Right renal cortex interstitium (tissue), 3 donors: ENCODE data around the gene MFSD12. TPM values are rescaled to one million over a fixed set of nuclear protein-coding genes. Genes with fewer than 3 reads are reported as not detected.
"Not testable (repeated sequence)": the region's sequence is repeated elsewhere in the genome, so short reads cannot be mapped to it uniquely, and the experiment has no call there.

Source experiments
- DNase-seq, 3 donors: peaks; one replicate each; pipeline ENCODE4 v3.0.0-alpha.2; 2013; ENCODE audit warnings: low read depth in 3 of 3, low spot score in 2 of 3
- polyA plus RNA-seq, 3 donors: library from polyadenylated mRNA; unstranded; fragments of 120-200 nt; gene quantifications; one replicate each; pipeline ENCODE4 v1.2.1, GENCODE V29; 2013; ENCODE audit not compliant: insufficient read length in 3 of 3

MFSD12 gene
- polyA plus RNA-seq, 3 donors: 47.2 to 53.4 (median 48.2) TPM

DNA sequence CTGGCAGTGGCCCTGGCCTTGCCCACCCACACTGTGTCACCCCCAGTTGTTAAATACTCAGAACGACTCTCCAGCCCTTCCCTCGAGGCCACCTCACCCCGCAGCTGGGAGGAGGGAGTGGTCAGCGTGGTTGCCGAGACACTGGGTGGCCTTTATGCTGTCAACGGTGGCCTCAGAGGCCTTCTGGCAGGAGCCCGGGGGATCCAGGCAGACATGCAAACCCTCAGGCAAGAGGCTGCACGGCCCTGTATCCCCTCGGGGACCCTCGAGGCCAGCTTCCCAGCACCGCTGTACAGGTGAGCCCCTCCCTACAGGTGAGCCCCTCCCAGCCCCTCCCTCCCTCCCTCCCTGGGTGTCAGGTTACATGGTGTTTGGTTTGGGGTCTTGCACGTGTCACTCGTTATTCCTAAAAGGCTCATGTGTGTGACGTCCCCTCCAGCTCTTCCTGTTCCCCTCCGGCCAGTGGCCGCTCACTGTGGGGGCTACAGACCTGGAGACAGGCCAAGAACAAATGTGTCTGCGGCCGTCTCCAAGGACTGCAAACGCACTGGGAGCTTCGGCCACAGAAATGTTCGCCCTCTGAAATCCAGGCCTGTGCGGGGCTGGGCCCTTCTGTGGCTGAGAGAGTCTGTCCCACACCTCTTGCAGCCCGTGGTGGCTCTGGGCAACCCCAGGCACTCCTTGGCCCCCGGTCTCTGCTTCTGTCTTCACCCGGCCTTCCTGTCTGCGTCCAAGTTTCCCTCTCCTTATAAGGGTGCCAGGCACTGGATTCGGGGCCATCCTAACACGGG lies 18.2 kb downstream of the MFSD12 start, which contains the start of gene TEKTIP1:
TSS of gene TEKTIP1 (plus strand) at position 210 of the 791 bp plus-strand sequence. CDS start at position 214, 4 bp downstream.
- no peak for DNase-seq

DNA sequence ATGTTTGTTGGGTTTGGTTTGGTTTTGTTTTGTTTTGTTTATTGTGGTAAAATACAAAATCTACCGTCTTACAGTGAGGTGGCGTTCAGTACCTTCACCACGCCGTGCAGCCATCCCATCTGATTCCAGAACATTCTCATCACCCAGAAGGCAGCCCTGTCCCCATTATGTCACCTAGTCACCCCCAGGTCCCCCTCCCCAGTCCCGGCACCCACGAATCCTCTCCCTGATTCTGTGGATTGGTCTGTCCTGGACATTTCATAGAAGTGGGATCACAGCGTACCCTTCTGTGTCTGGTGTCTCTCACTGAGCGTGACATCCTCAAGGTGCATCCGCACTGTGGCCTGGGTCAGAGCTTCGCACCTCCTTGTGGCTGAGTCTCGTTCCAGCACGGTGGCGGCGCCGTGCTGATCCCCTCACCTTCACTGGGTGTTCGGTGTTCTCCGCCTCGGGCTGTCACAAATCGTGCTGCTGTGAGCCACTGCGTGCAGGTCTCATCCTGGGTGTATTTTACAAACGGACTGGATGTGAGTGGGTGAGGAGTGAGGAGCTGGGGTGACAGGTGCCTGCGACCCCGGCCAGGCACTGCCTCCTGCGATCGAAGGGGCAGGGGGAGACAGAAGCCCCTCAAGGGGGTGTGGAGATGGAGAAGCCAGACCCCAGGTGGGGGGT lies 19.0 kb downstream of the MFSD12 start:
- no peak for DNase-seq

GRCh38 chr19:3537438-3538240 lies 19.7 kb downstream of the MFSD12 start:
- no peak for DNase-seq

DNA sequence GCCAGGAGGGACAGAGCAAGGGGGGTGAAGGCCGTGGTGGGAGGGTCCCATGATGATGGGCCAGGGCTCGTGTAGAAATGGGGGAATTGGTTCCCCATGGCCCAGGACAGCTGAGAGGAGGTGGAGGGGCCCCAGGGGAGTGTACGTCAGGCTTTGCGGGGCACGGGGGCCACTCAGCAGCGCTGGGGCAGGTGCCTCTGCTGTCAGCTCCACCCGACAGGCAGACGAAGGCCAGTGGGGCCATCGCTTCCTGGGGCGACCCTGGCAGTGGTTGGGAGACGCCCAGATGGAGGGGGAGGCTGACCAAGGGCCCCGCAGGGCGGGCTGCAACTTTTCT lies 20.3 kb downstream of the MFSD12 start:
- DNase-seq: no peak

- DNase-seq: no peak
These were observed 20.8 kb downstream of the MFSD12 start for GRCh38 chr19:3536429-3537100.

GRCh38 chr19:3535981-3536380 lies 21.4 kb downstream of the MFSD12 start:
- DNase-seq: no peak

GRCh38 chr19:3535563-3535965 lies 21.8 kb downstream of the MFSD12 start:
- no peak for DNase-seq

- DNase-seq: no peak
These were observed 22.2 kb downstream of the MFSD12 start for GRCh38 chr19:3535235-3535535.

DNA sequence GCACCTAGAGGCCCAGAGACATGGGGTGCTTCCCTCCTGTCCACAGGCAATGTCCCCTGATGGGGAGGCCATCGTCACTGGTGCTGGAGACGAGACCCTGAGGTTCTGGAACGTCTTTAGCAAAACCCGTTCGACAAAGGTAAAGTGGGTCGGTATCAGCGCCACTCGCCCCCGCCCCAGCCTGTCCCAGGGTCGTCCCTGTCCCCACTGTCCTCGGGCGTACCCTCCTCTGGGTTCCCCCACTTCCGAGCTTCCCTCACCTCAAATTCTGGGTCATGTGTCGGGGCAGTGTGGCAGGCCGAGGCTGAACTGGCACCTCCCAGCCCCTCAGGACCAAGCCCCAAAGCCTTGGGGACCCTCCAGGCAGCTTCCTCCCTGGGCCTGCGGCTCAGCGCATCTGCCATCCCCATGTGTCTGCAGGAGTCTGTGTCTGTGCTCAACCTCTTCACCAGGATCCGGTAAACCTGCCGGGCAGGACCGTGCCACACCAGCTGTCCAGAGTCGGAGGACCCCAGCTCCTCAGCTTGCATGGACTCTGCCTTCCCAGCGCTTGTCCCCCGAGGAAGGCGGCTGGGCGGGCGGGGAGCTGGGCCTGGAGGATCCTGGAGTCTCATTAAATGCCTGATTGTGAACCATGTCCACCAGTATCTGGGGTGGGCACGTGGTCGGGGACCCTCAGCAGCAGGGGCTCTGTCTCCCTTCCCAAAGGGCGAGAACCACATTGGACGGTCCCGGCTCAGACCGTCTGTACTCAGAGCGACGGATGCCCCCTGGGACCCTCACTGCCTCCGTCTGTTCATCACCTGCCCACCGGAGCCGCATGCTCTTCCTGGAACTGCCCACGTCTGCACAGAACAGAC lies 22.8 kb downstream of the MFSD12 start:
- no peak for DNase-seq

DNA sequence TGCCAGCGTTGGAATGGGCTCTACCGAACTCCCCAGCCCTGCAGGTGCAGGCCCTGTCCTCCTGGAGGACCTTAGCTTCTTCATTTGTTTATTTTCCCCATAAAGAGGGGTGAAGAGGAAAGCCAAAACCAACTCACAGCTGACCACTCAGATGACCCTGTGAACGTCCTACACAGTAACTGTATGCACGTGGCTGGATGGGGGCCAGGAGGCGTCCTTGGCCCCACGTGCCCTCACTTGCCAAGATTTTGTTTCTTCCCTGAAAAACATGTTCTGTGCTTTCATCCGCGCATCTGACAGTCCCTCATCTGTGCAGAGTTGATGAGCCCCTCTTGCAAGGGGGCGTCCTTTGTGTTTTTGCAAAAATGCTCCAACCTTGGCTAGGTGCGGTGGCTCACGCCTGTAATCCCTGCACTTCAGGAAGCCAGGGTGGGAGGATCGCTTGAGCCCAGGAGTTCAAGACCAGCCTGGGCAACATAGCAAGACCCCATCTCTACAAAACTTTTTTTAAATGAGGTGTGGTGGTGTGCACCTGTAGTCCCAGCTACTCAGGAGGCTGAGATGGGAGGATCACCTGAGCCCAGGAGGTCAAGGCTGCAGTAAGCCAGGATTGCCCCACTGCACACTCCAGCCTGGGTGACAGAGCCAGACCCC lies 23.7 kb downstream of the MFSD12 start:
- no peak for DNase-seq

DNA sequence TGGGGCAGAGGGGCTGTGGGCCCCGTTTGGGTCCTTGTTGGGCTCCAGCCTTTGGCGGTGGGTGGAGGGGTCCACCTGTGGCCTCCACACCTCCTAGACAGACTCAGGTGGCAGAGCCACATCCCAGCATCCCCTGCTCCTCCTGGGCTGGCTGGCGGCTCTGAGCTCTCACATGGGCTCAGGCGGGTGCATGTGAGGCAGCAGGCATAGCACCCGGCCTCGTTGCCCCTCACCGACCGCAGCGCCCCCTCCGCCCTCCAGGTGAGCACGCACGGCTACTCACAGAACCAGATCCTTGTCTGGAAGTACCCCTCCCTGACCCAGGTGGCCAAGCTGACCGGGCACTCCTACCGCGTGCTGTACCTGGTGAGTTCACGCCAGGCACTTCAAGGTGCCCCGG lies 24.4 kb downstream of the MFSD12 start:
- no peak for DNase-seq

GRCh38 chr19:3532154-3532786 lies 25.1 kb downstream of the MFSD12 start:
- no peak for DNase-seq

GRCh38 chr19:3531716-3532115 lies 25.7 kb downstream of the MFSD12 start:
- no peak for DNase-seq

DNA sequence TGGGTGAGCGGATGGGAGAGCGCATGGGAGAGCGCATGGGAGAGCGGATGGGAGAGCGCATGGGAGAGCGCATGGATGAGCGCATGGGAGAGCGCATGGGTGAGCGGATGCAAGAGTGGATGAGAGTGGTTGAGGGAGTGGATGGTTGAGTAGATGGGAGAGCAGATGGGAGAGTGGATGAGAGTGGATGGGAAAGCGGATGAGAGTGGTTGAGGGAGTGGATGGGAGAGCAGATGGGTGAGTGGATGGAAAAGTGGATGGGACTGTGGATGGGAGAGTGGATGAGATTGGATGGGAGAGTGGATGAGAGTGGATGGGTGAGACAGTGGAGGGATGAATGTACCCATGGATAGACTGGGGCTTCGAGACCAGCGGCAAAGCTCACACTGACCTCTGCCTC lies 27.0 kb downstream of the MFSD12 start:
- DNase-seq: no peak

DNA sequence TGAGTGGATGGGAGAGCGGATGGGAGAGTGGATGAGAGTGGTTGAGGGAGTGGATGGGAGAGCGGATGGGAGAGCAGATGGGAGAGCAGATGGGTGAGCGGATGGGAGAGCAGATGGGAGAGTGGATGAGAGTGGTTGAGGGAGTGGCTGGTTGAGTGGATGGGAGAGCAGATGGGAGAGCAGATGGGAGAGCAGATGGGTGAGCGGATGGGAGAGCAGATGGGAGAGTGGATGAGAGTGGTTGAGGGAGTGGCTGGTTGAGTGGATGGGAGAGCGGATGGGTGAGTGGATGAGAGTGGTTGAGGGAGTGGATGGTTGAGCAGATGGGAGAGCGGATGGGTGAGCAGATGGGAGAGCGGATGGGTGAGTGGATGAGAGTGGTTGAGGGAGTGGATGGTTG lies 28.1 kb downstream of the MFSD12 start:
- not testable (repeated sequence) for DNase-seq

DNA sequence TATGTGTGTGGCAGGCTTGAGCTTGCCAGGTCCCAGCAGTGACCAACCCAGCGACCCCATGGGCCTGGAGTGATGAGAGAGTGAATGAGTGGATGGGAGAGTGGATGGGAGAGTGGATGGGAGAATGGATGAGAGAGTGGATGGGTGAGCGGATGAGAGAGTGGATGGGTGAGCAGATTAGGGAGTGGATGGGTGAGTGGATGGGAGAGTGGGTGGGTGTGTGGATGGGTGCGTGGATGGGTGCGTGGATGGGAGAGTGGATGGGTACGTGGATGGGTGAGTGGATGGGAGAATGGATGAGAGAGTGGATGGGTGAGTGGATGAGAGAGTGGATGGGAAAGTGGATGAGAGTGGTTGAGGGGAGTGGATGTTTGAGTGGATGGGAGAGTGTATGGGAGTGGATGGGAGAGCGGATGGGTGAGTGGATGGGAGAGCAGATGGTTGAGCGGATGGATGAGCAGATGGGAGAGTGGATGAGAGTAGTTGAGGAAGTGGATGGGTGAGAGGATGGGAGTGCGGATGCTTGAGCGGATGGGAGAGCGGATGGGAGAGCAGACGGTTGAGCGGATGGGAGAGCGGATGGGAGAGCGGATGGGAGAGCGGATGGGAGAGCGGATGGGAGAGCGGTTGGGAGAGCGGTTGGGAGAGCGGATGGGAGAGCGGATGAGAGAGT lies 28.7 kb downstream of the MFSD12 start:
- DNase-seq: no peak

- no peak for DNase-seq
These were observed 29.3 kb downstream of the MFSD12 start for GRCh38 chr19:3528080-3528479.

- DNase-seq: no peak
These were observed 30.0 kb downstream of the MFSD12 start for GRCh38 chr19:3527238-3527910.
